GM21529 (cell line): Measurements from ENCODE around the gene ALDH16A1.

Experiments
- ATAC-seq: cut with Tn5 transposase; IDR thresholded peaks from one replicate; pipeline ENCODE4 v1.9.1; 2021; ENCODE audit not compliant: unreplicated experiment

Gene ALDH16A1

GRCh38 chr19:49487277-49488045, 34.4 kb downstream of the ALDH16A1 start, which contains the start of gene RPL13A:
Gene RPL13A (plus strand): TSS chr19:49487608. CDS start chr19:49487630, 22 bp downstream.
- ATAC-seq: peak; percentile 82

GRCh38 chr19:49488046-49488862, 35.2 kb downstream of the ALDH16A1 start:
- ATAC-seq: no peak

- no peak for ATAC-seq
Observed at GRCh38 chr19:49488863-49489537, 36.0 kb downstream of the ALDH16A1 start.

GRCh38 chr19:49489601-49490167, 36.7 kb downstream of the ALDH16A1 start:
- no peak for ATAC-seq

GRCh38 chr19:49490287-49491029, 37.4 kb downstream of the ALDH16A1 start:
- ATAC-seq: no peak

- ATAC-seq: no peak
Observed at GRCh38 chr19:49491030-49491803, 38.2 kb downstream of the ALDH16A1 start.

- no peak for ATAC-seq
Observed at GRCh38 chr19:49491804-49492572, 39.0 kb downstream of the ALDH16A1 start.

GRCh38 chr19:49492573-49493405, 39.8 kb downstream of the ALDH16A1 start:
- ATAC-seq: no peak

GRCh38 chr19:49496574-49497008, 43.6 kb downstream of the ALDH16A1 start:
- no peak for ATAC-seq

- ATAC-seq: no peak
Observed at GRCh38 chr19:49497047-49497788, 44.2 kb downstream of the ALDH16A1 start.

- no peak for ATAC-seq
Observed at GRCh38 chr19:49497789-49498103, 44.7 kb downstream of the ALDH16A1 start.

- ATAC-seq: no peak
Observed at GRCh38 chr19:49498475-49498874, 45.5 kb downstream of the ALDH16A1 start.

- no peak for ATAC-seq
Observed at GRCh38 chr19:49499030-49499670, 46.1 kb downstream of the ALDH16A1 start.

GRCh38 chr19:49502866-49503581, 50.0 kb downstream of the ALDH16A1 start:
- no peak for ATAC-seq

- no peak for ATAC-seq
Observed at GRCh38 chr19:49503582-49503962, 50.5 kb downstream of the ALDH16A1 start.

- ATAC-seq: no peak
Observed at GRCh38 chr19:49506575-49507105, 53.6 kb downstream of the ALDH16A1 start.
